HepG2 (cell line): ENCODE data around the gene CNNM2. TPM values are rescaled to one million over a fixed set of nuclear protein-coding genes. Genes with fewer than 3 reads are reported as not detected.
A peak's percentile ranks its signal among the peaks of the same experiment; 100 is the strongest.

Experiments used
- FOXO4 ChIP-seq: sonication (generic); formaldehyde crosslinking; conservative IDR thresholded peaks from 2 replicates; pipeline ENCODE4 v1.8.1; 2023; ENCODE audit warnings: missing genetic modification reagents
- KLF6 ChIP-seq: IDR thresholded peaks from 2 replicates; pipeline ENCODE4 v1.8.0; 2016; ENCODE audit warnings: missing biosample characterization, missing genetic modification reagents
- LCORL ChIP-seq, 2 experiments: fragments of 450-650 bp in 1 of 2; sonication (generic) in 1 of 2; formaldehyde crosslinking in 1 of 2; IDR thresholded peaks; 2 replicates each; pipeline versions ENCODE4 v1.5.0 to v1.6.1; 2017 to 2020; ENCODE audit warnings: antibody characterized with exemption in 1 of 2, missing genetic modification reagents in 1 of 2
- MATR3 ChIP-seq: sonication (generic); formaldehyde crosslinking; IDR thresholded peaks from 2 replicates; pipeline ENCODE4 v1.4.0; 2020; ENCODE audit warnings: missing genetic modification reagents
- MEF2D ChIP-seq: sonication (generic); formaldehyde crosslinking; IDR thresholded peaks from 2 replicates; pipeline ENCODE4 v1.5.1; 2020; ENCODE audit warnings: mild to moderate bottlenecking, missing genetic modification reagents
- MTF1 ChIP-seq: sonication (generic); formaldehyde crosslinking; IDR thresholded peaks from 2 replicates; pipeline ENCODE4 v1.5.0; 2020; ENCODE audit warnings: missing genetic modification reagents
- POGZ ChIP-seq: sonication (generic); formaldehyde crosslinking; IDR thresholded peaks from 2 replicates; pipeline ENCODE4 v1.4.0; 2020; ENCODE audit warnings: mild to moderate bottlenecking, missing genetic modification reagents
- RXRA ChIP-seq: sonication (generic); formaldehyde crosslinking; IDR thresholded peaks from 2 replicates; pipeline ENCODE4 v1.5.1; 2020; ENCODE audit warnings: missing genetic modification reagents
- SNAPC2 ChIP-seq: sonication (generic); formaldehyde crosslinking; IDR thresholded peaks from 2 replicates; pipeline ENCODE4 v1.8.1; 2022; ENCODE audit warnings: mild to moderate bottlenecking, missing genetic modification reagents
- SOX5 ChIP-seq: IDR thresholded peaks from 2 replicates; pipeline ENCODE4 v1.6.1; 2016; ENCODE audit warnings: borderline replicate concordance
- SP1 ChIP-seq, 2 experiments: fragments of 450-650 bp in 1 of 2; sonication (generic) in 1 of 2; formaldehyde crosslinking in 1 of 2; IDR thresholded peaks; 2 replicates each; pipeline versions ENCODE4 v1.4.0 to v1.6.1; 2016 to 2020; ENCODE audit warnings: missing genetic modification reagents in 1 of 2
- TEAD3 ChIP-seq: optimal IDR thresholded peaks from 2 replicates; pipeline ENCODE3; 2016; ENCODE audit warnings: borderline replicate concordance
- THAP7 ChIP-seq: sonication (generic); formaldehyde crosslinking; IDR thresholded peaks from 2 replicates; pipeline ENCODE4 v1.8.1; 2023; ENCODE audit warnings: mild to moderate bottlenecking, missing genetic modification reagents
- ZKSCAN1 ChIP-seq: fragments of 150-350 bp; IDR thresholded peaks from 2 replicates; pipeline ENCODE4 v1.6.1; 2014; ENCODE audit warnings: low read length
- ZNF343 ChIP-seq: sonication (generic); formaldehyde crosslinking; IDR thresholded peaks from 2 replicates; pipeline ENCODE4 v1.4.0; 2020; ENCODE audit warnings: mild to moderate bottlenecking, missing genetic modification reagents
- ZNF530 ChIP-seq: sonication (generic); formaldehyde crosslinking; IDR thresholded peaks from 2 replicates; pipeline ENCODE4 v1.5.0; 2020; ENCODE audit warnings: low read depth, mild to moderate bottlenecking, missing genetic modification reagents
- ZNF552 ChIP-seq: sonication (generic); formaldehyde crosslinking; IDR thresholded peaks from 2 replicates; pipeline ENCODE4 v1.9.0; 2022; ENCODE audit warnings: missing genetic modification reagents, mild to moderate bottlenecking, borderline replicate concordance
- ZNF567 ChIP-seq: sonication (generic); formaldehyde crosslinking; IDR thresholded peaks from 2 replicates; pipeline ENCODE4 v1.8.1; 2023; ENCODE audit warnings: mild to moderate bottlenecking, missing genetic modification reagents, borderline replicate concordance
- ZNF589 ChIP-seq: sonication (generic); formaldehyde crosslinking; conservative IDR thresholded peaks from 2 replicates; pipeline ENCODE4 v1.8.0; 2022; ENCODE audit warnings: mild to moderate bottlenecking, moderate library complexity, missing genetic modification reagents
- ZNF629 ChIP-seq: sonication (generic); formaldehyde crosslinking; conservative IDR thresholded peaks from 2 replicates; pipeline ENCODE4 v1.5.0; 2020; ENCODE audit warnings: missing genetic modification reagents
- ZNF746 ChIP-seq: sonication (generic); formaldehyde crosslinking; IDR thresholded peaks from 2 replicates; pipeline ENCODE4 v1.8.0; 2022; ENCODE audit warnings: mild to moderate bottlenecking, missing genetic modification reagents
- ZNF766 ChIP-seq: sonication (generic); formaldehyde crosslinking; IDR thresholded peaks from 2 replicates; pipeline ENCODE4 v1.5.0; 2020; ENCODE audit warnings: missing genetic modification reagents, borderline replicate concordance
- ZNF777 ChIP-seq: sonication (generic); formaldehyde crosslinking; IDR thresholded peaks from 2 replicates; pipeline ENCODE4 v1.4.0; 2020; ENCODE audit warnings: missing genetic modification reagents
- polyA plus RNA-seq, 8 experiments: library from polyadenylated mRNA; depleted of rRNA in 3 of 8; stranded (reverse) in 7 of 8; unstranded in 1 of 8; fragments of >200 nt; fragmentation: Illumina TruSeq in 4 of 8; extraction: Trizol in 4 of 8; gene quantifications; 2 replicates each; pipeline versions ENCODE4 v1.2.1 to v1.2.3, GENCODE V29; 2011 to 2016; ENCODE audit warnings: low read depth in 4 of 8, missing spikeins in 1 of 8, mixed read lengths in 1 of 8; ENCODE audit not compliant: insufficient read depth in 1 of 8
- total RNA-seq, 5 experiments: library from RNA; depleted of rRNA; stranded (reverse); fragments of >200 nt; fragmentation: Illumina TruSeq; extraction: Trizol; gene quantifications; 2 replicates each; pipeline ENCODE4 v1.2.3, GENCODE V29; 2016; ENCODE audit warnings: low read depth in 1 of 5
- TF ChIP-seq, protein P1 (sequence below): sonication (generic); formaldehyde crosslinking; IDR thresholded peaks from 2 replicates; pipeline ENCODE4 v1.8.0; 2022; ENCODE audit warnings: missing genetic modification reagents, mild to moderate bottlenecking, moderate library complexity, borderline replicate concordance
- TF ChIP-seq, protein P2 (sequence below): IDR thresholded peaks from 2 replicates; pipeline ENCODE4 v1.6.1; 2018; ENCODE audit warnings: missing genetic modification reagents

CNNM2 gene
- total and polyA plus RNA-seq, 2 of the 13 experiments (the other 11 are each of a cell fraction or from before 2014, with no cell fraction given), result 7.1 to 9.0 TPM

DNA sequence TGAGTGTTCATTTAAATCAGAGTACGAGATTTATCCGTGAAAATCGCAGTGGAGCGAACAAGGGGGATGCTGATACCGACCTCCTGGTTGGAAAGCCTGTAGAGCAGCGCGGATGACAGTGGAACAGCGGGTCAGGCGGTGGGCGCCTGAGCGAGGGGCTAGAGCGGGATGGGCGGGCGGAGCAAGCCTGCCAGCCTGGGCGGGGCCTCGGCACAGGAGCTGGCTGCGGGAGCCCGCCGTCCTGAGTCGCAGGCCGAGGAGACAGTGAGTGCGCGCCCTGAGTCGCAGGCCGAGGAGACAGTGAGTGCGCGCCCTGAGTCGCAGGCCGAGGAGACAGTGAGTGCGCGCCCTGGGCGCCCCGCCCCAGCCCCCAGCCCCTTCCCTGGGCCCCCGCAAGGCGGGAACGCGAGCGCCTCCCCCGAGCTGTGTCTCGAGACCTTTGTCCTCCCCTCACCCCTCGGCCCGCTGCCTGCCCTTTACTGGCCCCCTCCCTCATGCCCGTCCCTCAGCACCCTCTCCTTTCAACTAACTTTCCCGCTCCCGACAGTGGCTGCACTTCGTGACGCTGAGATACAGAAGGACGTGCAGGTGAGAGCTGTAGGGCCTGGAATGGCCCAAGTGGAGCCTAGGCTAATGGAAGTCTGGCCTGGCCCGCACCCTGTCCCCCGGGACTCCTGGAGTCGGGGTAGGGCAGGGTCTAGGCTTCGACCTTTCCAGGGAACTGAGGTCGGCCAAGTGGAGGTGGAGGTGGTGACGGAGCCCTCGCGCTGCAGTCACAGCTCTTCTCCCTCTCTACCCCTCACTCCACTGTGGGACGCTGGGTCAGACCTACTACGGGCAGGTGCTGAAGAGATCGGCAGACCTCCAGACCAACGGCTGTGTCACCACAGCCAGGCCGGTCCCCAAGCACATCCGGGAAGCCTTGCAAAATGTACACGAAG is 48.6 kb upstream of the CNNM2 start, which contains the start of gene AS3MT (continued):
- TF ChIP-seq, protein P1, sequence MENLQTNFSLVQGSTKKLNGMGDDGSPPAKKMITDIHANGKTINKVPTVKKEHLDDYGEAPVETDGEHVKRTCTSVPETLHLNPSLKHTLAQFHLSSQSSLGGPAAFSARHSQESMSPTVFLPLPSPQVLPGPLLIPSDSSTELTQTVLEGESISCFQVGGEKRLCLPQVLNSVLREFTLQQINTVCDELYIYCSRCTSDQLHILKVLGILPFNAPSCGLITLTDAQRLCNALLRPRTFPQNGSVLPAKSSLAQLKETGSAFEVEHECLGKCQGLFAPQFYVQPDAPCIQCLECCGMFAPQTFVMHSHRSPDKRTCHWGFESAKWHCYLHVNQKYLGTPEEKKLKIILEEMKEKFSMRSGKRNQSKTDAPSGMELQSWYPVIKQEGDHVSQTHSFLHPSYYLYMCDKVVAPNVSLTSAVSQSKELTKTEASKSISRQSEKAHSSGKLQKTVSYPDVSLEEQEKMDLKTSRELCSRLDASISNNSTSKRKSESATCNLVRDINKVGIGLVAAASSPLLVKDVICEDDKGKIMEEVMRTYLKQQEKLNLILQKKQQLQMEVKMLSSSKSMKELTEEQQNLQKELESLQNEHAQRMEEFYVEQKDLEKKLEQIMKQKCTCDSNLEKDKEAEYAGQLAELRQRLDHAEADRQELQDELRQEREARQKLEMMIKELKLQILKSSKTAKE (CRISPR knock-in tag), result no peak; the same call in 1 of the 2 replicates
- TF ChIP-seq SNAPC2 (CRISPR knock-in tag) (no peak), MEF2D (CRISPR knock-in tag) (no peak), ZNF766 (CRISPR knock-in tag) (no peak), MATR3 (CRISPR knock-in tag) (no peak), POGZ (peak; percentile 77), TEAD3 (CRISPR knock-in tag) (peak; percentile 23), ZNF589 (CRISPR knock-in tag) (peak; percentile 54; the same call in 1 of the 2 replicates), SOX5 (CRISPR knock-in tag) (no peak), THAP7 (CRISPR knock-in tag) (no peak), ZNF530 (CRISPR knock-in tag) (no peak), SP1 (IDR thresholded peaks at IDR 0.05) (no peak), SP1 (CRISPR knock-in tag; IDR thresholded peaks at IDR 0.05) (no peak), ZNF746 (CRISPR knock-in tag) (no peak), ZNF343 (CRISPR knock-in tag) (no peak), MTF1 (CRISPR knock-in tag) (no peak), FOXO4 (CRISPR knock-in tag) (0 out of 2 replicates have a peak, but pooled peaks have one; percentile 49), RXRA (CRISPR knock-in tag) (no peak), ZNF552 (CRISPR knock-in tag) (peak; percentile 68; the same call in 1 of the 2 replicates), ZKSCAN1 (peak; percentile 87), ZNF629 (CRISPR knock-in tag) (peak; percentile 35; the same call in 1 of the 2 replicates), LCORL (IDR thresholded peaks at IDR 0.05) (no peak), LCORL (CRISPR knock-in tag; IDR thresholded peaks at IDR 0.05) (peak; percentile 65), ZNF567 (CRISPR knock-in tag) (0 out of 2 replicates have a peak, but pooled peaks have one; percentile 51), ZNF777 (CRISPR knock-in tag) (no peak), KLF6 (CRISPR knock-in tag) (peak; percentile 56; the same call in 1 of the 2 replicates)
- TF ChIP-seq, protein P2, sequence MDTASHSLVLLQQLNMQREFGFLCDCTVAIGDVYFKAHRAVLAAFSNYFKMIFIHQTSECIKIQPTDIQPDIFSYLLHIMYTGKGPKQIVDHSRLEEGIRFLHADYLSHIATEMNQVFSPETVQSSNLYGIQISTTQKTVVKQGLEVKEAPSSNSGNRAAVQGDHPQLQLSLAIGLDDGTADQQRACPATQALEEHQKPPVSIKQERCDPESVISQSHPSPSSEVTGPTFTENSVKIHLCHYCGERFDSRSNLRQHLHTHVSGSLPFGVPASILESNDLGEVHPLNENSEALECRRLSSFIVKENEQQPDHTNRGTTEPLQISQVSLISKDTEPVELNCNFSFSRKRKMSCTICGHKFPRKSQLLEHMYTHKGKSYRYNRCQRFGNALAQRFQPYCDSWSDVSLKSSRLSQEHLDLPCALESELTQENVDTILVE (CRISPR knock-in tag), result peak; percentile 10; the same call in 1 of the 2 replicates
